GM20431 (cell line): ENCODE data around the gene SLC49A3.
"Not testable (repeated sequence)": the region's sequence is repeated elsewhere in the genome, so short reads cannot be mapped to it uniquely, and the experiment has no call there.

Experiments used
- in situ Hi-C: fragments of 300-500 bp; cut with MseI, MboI; formaldehyde crosslinking; loops from one replicate; pipeline ENCODE4 v1.15.0; 2020; ENCODE audit warnings: low sequenced_read_pairs; ENCODE audit not compliant: unreplicated experiment

Gene SLC49A3

DNA sequence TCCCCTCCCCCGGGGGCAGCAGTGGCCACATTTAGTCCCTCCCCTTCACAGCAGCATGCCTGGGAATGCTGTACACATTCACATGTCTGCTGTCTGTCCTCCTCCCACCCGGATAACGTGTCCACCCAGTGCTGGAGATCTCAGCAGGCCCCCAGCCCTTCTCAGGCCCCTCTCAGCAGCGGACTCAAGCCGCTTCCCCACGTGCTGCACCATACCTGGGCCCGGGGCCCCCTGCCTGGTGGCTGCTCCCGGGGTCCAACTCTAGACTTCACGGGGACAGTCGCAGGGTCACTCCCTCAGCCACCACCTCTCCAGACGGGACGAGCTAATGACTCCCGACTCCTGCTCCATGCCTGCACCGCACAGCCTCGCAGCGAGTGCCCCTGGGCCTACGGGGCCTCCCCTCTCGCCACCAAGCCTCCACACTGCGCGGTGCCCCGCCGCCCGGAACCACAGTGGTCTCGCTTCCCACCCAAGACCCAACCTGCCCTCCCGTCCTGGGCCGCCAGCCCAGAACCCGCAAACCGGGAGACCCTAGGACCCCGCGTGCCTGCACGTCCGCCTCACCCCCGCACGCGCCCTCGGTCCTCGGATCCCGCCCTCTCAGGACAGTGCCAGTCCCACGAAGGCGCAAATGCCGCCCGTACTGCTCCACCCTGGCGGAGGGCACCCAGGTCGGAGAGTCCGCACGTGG lies 15.4 kb upstream of the SLC49A3 start:
- in situ Hi-C loops, result no loop called here

DNA sequence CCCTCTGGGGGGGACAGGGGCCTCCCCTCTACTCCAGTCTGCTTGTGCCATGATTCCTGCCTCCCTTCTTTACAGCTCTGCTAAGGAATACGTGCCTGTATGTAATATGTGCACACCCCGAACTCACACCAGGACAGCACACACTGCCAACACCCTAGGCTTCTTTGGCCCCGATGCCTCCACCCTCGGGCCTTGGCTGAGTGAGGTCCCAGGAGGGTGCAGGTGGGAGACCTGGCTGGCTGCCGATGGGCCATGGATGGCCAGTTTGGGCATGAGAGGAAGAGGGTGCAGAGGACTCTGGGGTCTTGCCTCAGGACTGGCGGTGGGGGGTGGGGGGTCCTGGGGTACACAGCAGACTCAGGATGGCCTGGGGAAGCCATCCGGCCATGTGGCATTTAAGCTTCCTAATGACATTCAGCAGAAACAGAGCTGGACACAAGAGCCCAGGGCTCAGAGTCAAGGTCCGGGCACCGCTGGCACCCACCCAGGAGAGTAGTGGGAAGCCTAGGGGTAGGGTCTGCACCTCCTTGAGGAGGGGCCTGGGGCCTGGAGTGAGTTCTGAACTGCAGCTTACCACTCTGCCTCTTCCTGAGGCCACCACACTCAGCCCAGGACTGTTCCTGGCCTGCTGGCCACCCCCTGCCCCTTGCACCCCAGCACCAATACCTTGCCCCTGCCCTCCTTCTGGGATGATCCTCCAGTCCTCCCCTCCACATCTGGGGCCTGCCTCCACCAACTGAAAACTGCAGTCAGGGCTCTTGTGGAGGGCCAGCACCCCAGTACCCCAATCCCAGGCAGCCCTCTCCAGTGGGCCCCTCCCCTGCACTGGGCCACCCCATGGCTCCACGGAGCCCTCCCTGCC lies 14.6 kb upstream of the SLC49A3 start:
- in situ Hi-C loops, result no loop called here

DNA sequence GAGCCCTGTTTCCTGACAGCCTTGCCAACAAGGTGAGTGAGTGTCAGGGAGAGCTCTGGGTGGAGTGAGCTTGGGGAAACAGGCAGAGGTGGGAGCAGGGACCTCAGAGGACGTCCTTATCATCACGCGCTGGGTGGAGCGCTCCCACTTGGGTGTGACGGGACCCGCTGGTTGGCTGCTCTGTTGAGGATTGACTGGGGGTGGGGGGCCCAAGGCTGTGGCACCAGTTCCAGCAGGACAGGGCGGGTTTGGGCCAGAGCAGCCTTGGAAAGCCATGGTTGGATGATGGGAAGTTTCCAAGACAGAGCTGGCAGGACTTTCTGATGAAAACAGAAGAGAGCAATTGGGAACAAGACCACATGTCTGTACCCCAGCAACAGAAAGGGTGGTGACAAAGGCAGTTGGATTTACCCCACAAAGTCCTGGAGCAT lies 13.7 kb upstream of the SLC49A3 start:
- in situ Hi-C loops, result no loop called here

DNA sequence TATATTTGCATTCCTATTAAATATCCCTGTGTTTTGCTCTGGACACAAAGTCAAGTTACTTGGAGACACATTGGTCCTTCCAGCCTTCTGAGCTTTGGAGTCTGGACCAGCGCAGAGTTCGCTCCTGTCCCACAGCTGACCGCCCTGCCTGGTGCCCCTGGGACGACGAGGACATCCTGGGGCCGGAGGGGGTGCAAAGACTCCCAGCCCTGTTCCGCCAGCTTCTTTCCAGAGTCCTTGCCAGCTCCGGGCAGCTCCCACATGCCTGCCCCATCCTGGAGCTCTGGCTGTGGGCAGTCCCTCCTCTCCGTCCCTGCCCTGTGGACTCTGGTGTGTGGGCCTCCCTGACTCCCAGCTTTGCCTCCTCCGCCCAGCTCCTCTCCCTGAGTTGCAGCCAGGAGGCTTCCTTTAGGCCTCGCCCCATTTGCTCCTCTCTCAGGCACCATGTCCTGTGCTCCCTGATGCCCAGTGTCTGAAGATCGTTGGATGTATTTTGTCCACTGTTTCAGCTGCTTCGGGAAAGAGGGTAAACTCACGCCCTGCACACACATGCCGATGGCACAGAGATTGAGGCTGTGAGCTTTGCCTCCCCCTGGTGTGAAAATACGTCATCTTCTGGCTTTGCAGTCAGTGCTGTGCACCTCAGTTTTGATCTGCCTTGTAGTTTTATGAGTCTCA lies 11.8 kb upstream of the SLC49A3 start:
- in situ Hi-C loops, result no loop called here

DNA sequence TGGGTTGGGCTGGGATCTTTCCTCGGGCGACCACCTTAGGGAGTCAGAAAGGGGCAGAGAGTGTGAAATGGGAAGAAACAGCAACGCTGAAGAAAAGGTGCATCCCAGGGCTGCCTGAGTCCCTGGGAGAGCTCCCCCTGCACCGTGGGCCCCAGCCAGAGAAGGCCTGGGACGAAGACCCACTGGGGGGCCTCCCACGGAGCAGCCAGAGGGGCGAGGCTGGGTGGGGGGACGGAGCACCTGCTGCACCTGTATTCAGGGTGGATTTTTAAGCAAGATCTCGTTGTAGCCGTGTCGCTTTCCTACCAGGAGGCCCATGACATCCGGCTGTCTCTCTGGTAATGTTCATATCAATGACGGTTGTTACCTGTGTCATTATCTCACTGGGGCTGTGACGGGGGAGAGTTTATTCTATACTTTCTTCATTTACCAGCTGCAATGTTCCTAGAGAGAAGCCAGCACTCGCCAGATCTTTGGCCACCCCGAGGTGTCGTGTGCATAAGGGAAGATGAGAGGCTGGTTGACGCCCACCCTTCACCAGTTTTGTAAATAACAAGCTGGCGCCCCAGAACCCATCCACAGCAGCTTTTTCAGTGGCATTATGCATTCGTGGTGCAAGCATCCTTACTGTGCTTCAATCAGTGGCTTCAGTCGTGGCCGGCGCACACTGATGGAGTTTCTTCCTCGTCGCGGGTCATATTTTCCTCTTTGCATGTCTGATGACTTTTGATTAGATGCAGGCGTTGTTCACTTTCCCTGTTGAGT lies 11.0 kb upstream of the SLC49A3 start:
- in situ Hi-C loops, result no loop called here

DNA sequence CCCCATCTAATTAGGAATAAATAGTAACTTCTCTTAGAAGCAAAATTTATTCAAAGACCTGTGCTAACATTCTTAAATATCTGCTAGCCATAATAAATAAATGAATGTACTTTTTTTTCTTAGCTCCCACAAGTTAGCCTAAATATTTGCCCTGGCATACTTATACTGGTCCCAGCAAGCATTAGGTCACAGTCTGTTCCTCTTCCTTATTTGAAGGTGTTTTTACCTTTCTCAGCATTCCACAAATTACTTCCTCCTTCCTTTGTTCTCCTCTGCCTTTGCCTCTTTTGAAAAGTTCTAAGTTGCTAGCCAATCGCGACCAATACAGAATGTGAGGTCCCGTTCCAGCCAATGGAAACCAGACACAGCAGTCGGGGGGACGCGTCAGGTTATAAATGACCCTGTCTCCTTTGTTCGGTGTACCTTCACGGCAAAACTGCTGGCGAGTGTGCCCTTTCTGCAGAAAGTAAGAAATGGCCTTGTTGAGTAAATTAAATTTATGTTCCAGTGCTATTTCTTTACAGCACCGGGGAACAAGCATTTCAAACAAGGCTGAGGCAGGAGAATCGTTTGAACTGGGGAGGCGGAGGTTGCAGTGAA lies 5.5 kb upstream of the SLC49A3 start:
- in situ Hi-C loops, result not testable (repeated sequence)

DNA sequence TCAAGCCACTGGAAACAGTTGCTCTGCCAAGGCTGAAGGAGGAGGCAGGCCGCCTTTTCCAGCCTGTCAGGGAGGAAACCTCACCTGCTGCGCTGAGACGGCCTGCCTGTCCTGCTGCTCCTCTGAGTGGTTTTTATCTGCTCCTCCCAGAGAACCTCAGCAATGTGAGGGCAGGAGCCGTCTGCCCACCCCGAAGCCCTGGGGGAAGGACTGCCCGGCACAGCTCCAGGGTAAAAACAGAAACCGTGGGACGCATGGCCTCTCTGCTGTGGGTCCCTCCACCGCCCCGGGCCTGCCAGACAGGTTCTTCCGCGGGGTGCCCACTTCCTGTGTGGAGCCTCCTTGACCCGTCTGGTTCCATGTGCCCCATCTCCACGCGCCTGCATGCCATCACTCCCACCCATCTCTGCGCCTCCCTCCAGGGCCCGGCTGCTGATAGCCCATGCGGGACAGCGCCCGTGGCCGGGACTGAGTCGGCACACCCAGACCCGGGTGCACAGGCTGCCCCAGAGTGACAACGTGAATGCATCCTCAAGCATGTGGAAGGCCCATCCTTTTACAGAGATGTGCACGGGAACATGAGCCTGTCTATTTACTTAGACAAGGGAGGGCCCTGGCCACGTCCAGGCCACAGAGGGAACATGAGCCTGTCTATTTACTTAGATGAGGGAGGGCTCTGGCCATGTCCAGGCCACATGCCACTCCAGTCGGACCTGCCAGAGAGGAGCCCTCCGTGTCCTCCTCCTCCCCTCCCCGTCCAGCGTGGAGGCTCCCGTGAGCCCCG lies 4.0 kb upstream of the SLC49A3 start:
- in situ Hi-C loops, result no loop called here

DNA sequence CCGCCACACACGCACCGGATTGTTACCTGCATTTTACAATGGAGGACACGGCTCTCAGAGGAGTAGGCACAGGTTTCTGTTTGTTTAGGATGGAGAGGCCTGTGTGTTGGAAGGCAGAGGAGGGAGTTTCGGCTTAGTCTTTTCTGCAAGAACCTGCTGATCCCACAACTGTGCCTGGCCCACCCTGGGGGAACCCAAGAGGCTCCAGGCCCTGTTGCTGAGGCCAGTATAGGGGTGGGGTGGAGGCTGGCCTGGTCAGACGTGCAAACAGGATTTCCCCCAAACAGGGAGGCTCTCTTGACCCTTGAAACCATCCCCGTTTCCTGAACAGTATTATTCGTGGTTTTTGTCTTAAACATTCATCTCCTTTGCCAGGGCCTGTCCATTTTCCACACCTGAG lies 772 bp upstream of the SLC49A3 start:
- in situ Hi-C loops, result no loop called here

DNA sequence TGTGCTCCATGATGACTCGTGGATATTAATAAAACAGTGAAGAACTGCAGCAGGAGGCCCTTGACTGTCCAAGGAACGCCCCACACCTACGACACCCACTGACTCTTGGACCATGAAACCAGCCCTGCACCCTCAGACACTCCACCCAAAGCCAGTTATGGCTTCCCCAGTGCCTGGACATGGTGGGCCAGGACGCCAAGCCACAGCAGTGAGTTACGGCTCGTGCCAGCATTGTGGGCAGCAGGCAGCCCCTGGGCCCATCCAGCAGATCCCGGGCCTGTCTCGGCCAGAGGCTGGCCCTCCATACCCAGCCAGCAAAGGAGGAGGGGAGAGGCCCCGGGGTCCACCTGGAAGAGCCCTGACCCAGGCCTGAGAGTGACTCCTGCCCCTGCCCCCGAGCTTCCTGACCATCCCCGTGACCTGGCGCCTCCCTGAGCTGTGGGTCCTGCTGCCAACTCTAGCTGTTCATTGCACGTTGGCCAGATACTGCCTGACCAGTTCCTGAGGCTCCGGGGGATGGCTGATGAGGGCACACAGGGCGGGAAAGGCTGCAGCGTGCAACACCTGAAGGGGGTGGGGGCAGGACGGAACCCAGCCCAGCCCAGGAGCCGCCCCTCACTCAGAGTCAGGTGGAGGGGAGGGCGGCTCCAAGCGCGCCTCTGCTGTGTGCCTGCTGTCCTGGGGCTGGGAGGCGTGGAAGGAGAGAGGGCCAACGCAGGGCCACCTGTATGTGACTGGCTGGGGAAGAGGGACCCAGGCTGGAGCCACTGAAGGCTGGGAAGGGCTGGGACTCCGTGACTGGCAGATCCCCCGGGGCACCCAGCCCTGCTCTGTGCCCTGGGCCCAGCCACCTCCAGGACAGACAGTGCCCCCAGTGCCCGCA lies 739 bp downstream of the SLC49A3 start:
- in situ Hi-C loops, result no loop called here

DNA sequence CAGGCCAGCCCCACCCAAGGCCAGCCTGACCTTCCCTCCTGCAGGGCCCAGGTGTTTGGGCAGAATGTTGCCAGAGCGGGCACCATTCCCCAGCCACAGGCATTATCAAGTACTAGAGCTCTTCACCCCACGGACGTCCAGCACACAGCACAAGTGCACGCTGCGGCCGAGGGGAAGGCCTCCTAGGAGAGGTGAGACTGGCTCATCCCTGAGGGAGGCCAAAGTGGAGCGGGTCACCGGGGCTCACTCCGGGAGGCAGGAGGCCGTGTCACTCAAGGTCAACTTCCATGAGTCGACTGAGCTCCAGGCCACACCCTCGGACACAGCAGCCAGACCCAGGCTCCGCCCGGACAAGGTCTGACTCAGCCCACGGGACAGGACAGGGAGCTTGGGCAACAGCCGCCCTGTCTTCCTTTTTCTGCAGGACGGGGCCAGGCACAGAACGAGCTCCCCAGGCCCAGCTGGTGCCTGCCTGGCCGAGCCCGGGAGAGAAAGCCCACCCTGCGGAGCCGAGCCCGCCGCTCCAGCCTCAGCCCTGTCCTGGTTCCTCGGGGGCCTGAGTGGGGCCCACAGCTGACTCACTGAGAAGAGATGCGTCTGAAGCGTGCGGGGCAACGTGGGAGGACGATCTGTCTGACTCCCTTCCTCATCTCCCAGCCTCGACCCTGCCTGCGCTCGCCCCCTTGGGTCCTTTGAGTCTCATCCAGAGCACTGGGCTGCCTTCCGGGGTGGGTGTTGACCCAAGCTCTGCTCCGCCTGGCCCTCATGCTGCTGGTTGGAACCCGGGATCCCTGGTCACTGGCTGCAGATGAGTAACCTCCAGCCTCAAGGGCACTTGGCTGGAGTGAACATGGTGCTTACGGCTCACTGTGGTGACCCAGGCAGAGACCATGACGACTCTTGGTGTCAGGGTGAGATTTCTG lies 1.6 kb downstream of the SLC49A3 start:
- in situ Hi-C loops, result no loop called here

DNA sequence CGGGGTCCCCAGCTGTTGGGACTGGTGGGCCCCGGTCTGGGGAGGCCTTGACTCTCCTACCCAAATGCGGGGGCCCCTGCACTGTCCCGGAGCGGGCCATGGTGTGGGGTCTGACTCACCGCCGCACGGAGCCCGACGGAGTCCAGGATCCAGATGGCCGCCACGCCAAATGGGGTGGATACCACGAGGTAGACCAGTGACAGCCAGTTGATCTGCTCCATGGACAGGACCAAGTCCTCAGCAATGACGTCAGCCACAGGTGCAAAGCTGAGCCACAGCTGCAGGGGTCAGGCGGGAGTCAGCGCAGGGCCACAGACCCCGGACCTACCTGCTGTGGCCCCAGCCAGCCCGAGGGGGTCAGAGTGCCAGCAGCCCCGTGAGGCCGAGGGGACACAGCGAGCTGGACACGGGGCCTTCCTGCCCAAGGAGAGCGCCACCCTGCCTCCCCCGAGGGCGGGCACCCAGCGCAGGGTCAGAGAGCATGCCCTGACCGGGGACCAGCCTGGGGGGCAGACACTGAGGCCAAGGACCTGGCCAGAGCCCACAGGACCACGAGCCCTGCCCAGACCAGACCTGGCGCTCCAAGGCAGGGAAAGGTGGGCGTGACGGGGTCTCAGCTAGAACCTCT lies 2.4 kb downstream of the SLC49A3 start:
- in situ Hi-C loops, result no loop called here

DNA sequence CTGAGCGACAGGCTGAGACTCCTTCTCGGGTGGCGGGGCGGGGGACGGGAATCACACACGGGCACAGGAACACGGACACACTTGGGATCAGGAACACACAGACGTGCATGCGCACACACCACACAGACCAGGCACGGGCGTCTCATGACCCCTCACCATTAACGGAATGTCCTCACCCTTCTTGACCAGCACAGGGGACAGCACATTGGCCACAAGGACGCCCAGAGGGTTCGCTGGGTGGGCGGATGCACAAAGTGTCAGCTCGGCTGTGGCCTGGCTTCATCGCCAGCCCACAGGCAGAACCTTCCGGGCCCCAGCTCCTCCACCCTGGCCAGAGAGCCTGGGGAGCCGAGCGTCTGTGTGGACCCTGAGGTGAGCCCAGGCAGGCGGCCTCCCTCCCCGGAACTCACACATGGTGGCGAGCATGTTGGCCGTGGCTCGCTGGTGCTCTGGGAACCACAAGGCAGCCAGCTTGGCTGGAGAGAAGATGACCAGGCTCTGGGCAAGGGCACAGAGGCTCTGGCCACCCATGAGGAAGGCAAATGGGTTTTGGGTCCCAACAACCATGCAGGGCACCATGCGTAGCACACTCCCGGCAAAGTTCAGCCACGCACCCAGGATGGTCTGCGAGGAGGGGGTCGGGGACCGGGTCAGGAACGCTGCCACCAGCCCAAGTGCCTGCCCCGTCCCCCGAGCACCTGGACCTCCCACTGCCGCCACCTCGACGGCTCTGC lies 3.1 kb downstream of the SLC49A3 start:
- in situ Hi-C loops, result no loop called here

DNA sequence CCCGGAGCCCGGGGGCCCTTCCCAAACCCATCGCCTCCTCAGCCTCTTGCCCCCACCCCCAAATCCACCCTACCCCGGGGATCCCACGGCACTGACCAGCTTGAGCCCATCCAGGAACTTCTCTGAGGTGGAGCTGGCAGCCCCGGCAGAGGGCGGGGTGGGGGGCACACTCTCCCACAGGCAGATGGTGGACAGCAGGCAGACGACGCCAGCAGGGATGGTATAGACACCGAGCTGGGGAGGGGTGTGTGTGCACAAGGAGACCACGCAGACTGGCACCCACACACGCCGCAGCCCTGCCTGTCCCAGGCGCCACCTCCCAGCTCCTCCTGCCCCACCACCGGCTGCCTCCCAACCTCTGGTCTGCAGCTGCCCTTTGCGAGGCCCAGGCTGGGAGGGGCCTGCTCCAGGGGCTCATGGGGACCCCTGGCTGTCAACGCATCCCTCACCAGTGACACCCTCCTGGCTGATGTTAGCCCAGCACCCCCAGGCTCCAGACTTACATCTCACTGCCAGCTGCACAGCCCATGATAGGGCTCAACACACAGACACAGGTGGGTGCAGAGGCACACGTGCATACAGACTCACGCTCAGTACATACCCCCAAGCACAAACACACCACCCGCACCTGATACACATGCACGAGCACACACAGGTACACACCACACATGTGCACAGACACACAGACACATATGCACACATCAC lies 4.2 kb downstream of the SLC49A3 start:
- in situ Hi-C loops, result no loop called here

DNA sequence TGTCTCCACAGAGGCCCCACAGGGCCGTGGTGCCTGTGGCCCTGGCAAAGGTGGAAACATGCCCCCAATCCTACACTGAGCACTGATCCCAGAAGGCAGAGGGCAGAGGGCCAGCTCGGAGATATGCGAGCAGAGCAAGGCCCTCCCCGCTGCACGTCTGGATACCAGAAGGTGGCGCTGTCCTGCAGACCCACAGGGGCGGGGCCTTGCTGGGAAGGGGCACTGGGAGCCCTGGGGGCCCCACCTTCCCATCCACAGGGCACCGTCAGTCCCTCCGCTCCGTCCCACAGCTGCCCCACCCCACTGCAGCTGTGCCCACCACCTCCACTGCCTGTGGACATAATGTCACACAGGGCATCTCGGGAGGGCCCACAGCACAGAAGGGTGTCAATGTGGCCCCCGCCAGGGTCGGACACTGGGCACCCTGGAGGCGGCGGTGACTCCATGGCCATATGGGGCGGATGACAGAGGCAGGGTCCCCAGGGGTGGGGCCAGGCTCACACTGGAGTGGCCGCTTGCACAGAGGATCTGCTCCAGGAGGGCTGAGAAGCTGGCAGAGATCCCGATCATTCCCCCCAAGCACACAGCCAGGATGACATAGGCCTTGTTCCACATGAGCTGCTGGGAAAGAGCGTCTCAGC lies 4.8 kb downstream of the SLC49A3 start:
- in situ Hi-C loops, result no loop called here
